ENCODE measurements around the gene RAB33B. TPM values are rescaled to one million over a fixed set of nuclear protein-coding genes. Genes with fewer than 3 reads are reported as not detected.

The RAB33B gene
- polyA plus RNA-seq, 1 donor (not counting 4 experiments of a cell fraction or from before 2014, with no cell fraction given), result 4.4 TPM

DNA sequence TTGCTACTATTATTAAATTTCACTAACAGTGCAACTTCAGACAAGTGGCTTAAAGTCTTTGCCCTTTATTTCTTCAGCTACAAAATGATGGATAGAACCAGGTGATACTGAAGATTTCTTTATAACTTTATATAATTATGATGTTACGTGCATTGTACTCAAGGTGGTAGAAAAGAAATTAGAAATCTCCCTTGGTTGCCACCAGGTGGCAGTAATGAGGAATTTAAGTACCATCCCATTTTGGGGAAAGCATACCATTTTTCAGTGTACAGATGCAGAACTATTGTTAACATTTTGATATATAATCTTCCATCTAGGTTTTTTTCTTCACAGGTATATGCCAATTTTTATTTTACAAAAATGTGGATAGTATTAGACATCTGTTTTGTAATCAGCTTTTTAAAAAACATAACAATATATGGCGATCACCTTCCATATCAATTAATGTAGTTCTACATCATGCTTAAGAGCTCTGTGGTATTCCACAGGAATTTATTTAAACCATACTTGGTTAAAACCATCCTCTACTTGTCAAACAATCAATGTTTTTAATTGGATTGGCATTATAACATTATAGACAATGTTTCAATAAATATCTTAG, 37.7 kb upstream of the RAB33B start:
- dilution Hi-C loops (cut with MboI; ENCODE audit: extremely low pct_ligation_motif_present, low sequenced_read_pairs), result no loop called here

DNA sequence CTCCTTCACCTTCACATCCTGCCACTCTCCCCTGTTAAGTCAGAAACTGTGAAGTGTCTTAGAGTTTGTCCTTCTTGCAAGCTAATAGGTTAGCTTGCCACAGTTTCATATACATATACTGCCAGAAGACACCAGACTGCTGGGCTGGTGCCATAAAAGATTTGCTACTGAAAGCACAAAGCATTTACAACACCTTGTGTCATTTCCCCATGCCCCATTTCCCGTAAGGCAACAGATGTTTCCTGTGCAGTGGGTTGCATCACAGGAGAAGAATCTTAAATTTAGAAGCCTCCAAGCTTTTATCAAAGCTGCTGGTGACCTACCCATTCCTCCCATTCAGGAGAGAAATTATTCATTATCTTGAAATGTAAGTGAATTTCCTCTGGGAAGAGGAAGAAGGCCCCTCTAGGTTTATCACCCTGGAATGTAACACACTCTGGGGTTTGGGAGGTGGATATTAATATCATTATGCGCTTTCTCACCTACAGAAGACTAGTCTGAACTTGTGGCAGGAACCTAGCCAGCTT, 34.5 kb upstream of the RAB33B start:
- H4K20me1 ChIP-seq (ENCODE audit: control insufficient read depth, extremely low read depth, insufficient read depth, low read length), result no peaks in the 10 kb centered on the region
- no peak overlapping the region for H2AFZ ChIP-seq (ENCODE audit: control insufficient read depth, low read length)
- no peak overlapping the region for H3K9ac ChIP-seq (ENCODE audit: control insufficient read depth, extremely low read depth, insufficient read depth, low read length)
- FAIRE-seq (peak; percentile 90), DNase-seq (ENCODE audit: low read depth, low spot score) (peak; percentile 84)
- H3K9me1 ChIP-seq (ENCODE audit: control insufficient read depth, extremely low read depth, insufficient read depth, low read length), result no peaks in the 10 kb centered on the region
- TF ChIP-seq, protein P1, sequence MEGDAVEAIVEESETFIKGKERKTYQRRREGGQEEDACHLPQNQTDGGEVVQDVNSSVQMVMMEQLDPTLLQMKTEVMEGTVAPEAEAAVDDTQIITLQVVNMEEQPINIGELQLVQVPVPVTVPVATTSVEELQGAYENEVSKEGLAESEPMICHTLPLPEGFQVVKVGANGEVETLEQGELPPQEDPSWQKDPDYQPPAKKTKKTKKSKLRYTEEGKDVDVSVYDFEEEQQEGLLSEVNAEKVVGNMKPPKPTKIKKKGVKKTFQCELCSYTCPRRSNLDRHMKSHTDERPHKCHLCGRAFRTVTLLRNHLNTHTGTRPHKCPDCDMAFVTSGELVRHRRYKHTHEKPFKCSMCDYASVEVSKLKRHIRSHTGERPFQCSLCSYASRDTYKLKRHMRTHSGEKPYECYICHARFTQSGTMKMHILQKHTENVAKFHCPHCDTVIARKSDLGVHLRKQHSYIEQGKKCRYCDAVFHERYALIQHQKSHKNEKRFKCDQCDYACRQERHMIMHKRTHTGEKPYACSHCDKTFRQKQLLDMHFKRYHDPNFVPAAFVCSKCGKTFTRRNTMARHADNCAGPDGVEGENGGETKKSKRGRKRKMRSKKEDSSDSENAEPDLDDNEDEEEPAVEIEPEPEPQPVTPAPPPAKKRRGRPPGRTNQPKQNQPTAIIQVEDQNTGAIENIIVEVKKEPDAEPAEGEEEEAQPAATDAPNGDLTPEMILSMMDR (optimal IDR thresholded peaks at IDR 0.05 in 1 of 3, IDR thresholded peaks at IDR 0.05 in 1 of 3, conservative IDR thresholded peaks at IDR 0.05 in 1 of 3; ENCODE audit: extremely low read depth in 1 of 3, insufficient read depth in 2 of 3, low read length in 3 of 3), result no peak
- TF ChIP-seq EZH2 (IDR thresholded peaks at IDR 0.05; ENCODE audit: low read length), result no peak
- H3K27ac ChIP-seq (ENCODE audit: control insufficient read depth, insufficient read depth, low read length), result peak overlapping the region; percentile 44
- H3K36me3 ChIP-seq (ENCODE audit: control insufficient read depth in 2 of 2, extremely low read depth in 1 of 2, insufficient read depth in 2 of 2, low read length in 2 of 2), result peaks cover 0 to 3% of the 10 kb centered on the region in 2 experiments
- no peaks in the 10 kb centered on the region for H3K27me3 ChIP-seq (ENCODE audit: control insufficient read depth, extremely low read depth, insufficient read depth, low read length)
- H3K4me1 ChIP-seq (ENCODE audit: control insufficient read depth, extremely low read depth, insufficient read depth, low read length), result peaks cover 22% of the 10 kb centered on the region
- H3K4me2 ChIP-seq (ENCODE audit: control insufficient read depth, extremely low read depth, insufficient read depth, low read depth, low read length), result peak overlapping the region; percentile 66
- no peak overlapping the region for H3K4me3 ChIP-seq (ENCODE audit: control insufficient read depth in 2 of 3, extremely low read depth in 1 of 3, insufficient read depth in 2 of 3, low read depth in 1 of 3, low read length in 3 of 3)
- no peaks in the 10 kb centered on the region for H3K9me3 ChIP-seq (ENCODE audit: control insufficient read depth, low read depth, low read length)
- H3K79me2 ChIP-seq (ENCODE audit: control insufficient read depth, insufficient read depth, low read length), result no peaks in the 10 kb centered on the region
- dilution Hi-C loops (cut with MboI; ENCODE audit: extremely low pct_ligation_motif_present, low sequenced_read_pairs), result no loop called here

More for the DNA sequence above, 37.7 kb upstream of the RAB33B start:
- Histone ChIP-seq H3K4me3 (ENCODE audit: control insufficient read depth in 2 of 3, extremely low read depth in 1 of 3, insufficient read depth in 2 of 3, low read depth in 1 of 3, low read length in 3 of 3) (no peak overlapping the region), H4K20me1 (ENCODE audit: control insufficient read depth, extremely low read depth, insufficient read depth, low read length) (no peaks in the 10 kb centered on the region), H2AFZ (ENCODE audit: control insufficient read depth, low read length) (no peak overlapping the region), H3K9me1 (ENCODE audit: control insufficient read depth, extremely low read depth, insufficient read depth, low read length) (no peaks in the 10 kb centered on the region), H3K4me2 (ENCODE audit: control insufficient read depth, extremely low read depth, insufficient read depth, low read depth, low read length) (no peak overlapping the region), H3K4me1 (ENCODE audit: control insufficient read depth, extremely low read depth, insufficient read depth, low read length) (peaks cover 22% of the 10 kb centered on the region), H3K9ac (ENCODE audit: control insufficient read depth, extremely low read depth, insufficient read depth, low read length) (no peak overlapping the region), H3K9me3 (ENCODE audit: control insufficient read depth, low read depth, low read length) (no peaks in the 10 kb centered on the region), H3K27me3 (ENCODE audit: control insufficient read depth, extremely low read depth, insufficient read depth, low read length) (no peaks in the 10 kb centered on the region), H3K36me3 (ENCODE audit: control insufficient read depth in 2 of 2, extremely low read depth in 1 of 2, insufficient read depth in 2 of 2, low read length in 2 of 2) (peaks cover 0 to 3% of the 10 kb centered on the region in 2 experiments), H3K27ac (ENCODE audit: control insufficient read depth, insufficient read depth, low read length) (no peak overlapping the region), H3K79me2 (ENCODE audit: control insufficient read depth, insufficient read depth, low read length) (no peaks in the 10 kb centered on the region)
- no peak for DNase-seq (ENCODE audit: low read depth, low spot score)
- TF ChIP-seq EZH2 (IDR thresholded peaks at IDR 0.05; ENCODE audit: low read length), result no peak
- TF ChIP-seq, protein P1 (optimal IDR thresholded peaks at IDR 0.05 in 1 of 3, IDR thresholded peaks at IDR 0.05 in 1 of 3, conservative IDR thresholded peaks at IDR 0.05 in 1 of 3; ENCODE audit: extremely low read depth in 1 of 3, insufficient read depth in 2 of 3, low read length in 3 of 3), result peak in 2 of 3 experiments; percentile 37 to 51
- FAIRE-seq, result peak; percentile 52

Measured in keratinocyte (primary cell).